Subcutaneous preadipocyte (primary cell): Measurements from ENCODE around the gene ADNP. TPM values are rescaled to one million over a fixed set of nuclear protein-coding genes. Genes with fewer than 3 reads are reported as not detected.

Experiments used
- small RNA-seq: library from RNA; depleted of rRNA; stranded (forward); fragments of <200 nt; gene quantifications from one replicate; pipeline ENCODE3, GENCODE V24; 2012
- total RNA-seq: library from RNA; depleted of rRNA; stranded (reverse); fragments of >200 nt; gene quantifications from 2 replicates; pipeline ENCODE4 v1.2.3, GENCODE V29; 2012

The ADNP gene
- total RNA-seq: 23.1 and 28.7 TPM in 2 replicates

GRCh38 chr20:50931306-50932015 is at the start of gene ADNP:
ADNP (minus strand) TSS chr20:50931437; CDS start chr20:50903996, 27,441 bp downstream.

GRCh38 chr20:50958615-50959542 is 27.6 kb upstream of the ADNP start, which contains the start of gene MOCS3:
MOCS3 (plus strand) TSS chr20:50958818; CDS start chr20:50958843, 25 bp downstream.

GRCh38 chr20:50957798-50958614 is 26.8 kb upstream of the ADNP start, which contains the start of gene DPM1:
DPM1 (minus strand) TSS chr20:50958532; CDS start chr20:50958523, 9 bp downstream.

Small RNA genes within 50 kb of the gene (small RNA-seq; reads per million reads assigned to genes)
- gene TMSB4XP6: not detected

Other genes starting within 250 kb of the ADNP start
- gene RIPOR3, start 239.9 kb downstream of the ADNP start, total RNA-seq: 2.2 and 19.8 TPM in 2 replicates
- gene PARD6B, start 199.9 kb downstream of the ADNP start, total RNA-seq: 0.37 and 0.59 TPM in 2 replicates
- 2.6 and 3.7 TPM in 2 replicates for gene BCAS4, start 136.4 kb downstream of the ADNP start, total RNA-seq
- 40.9 and 58.8 TPM in 2 replicates for gene DPM1, start 27.1 kb upstream of the ADNP start, total RNA-seq
- gene MOCS3, start 27.4 kb upstream of the ADNP start, total RNA-seq: 10.3 and 11.3 TPM in 2 replicates
- 4.8 and 5.5 TPM in 2 replicates for gene KCNG1, start 91.7 kb upstream of the ADNP start, total RNA-seq